SU-DHL-6 (cell line): ENCODE measurements around the gene NBPF8.
"Not testable (repeated sequence)": the region's sequence is repeated elsewhere in the genome, so short reads cannot be mapped to it uniquely, and the experiment has no call there.

Experiments
- CTCF ChIP-seq: fragments of 200-600 bp; sonication (generic); IDR thresholded peaks from one replicate; pipeline ENCODE4 v1.5.1; 2017; ENCODE audit warnings: antibody characterized with exemption, mild to moderate bottlenecking, low read length, moderate library complexity; ENCODE audit not compliant: insufficient read depth, poor library complexity, severe bottlenecking
- EZH2phosphoT487 ChIP-seq: fragments of 200-600 bp; sonication (generic), shearing (Covaris generic); conservative IDR thresholded peaks from 2 replicates; pipeline ENCODE4 v1.6.1; 2018; ENCODE audit warnings: mild to moderate bottlenecking, antibody characterized with exemption, low read length, moderate library complexity, mixed read lengths

GRCh38 chr1:120393316-120394232 lies 21.3 kb upstream of the NBPF8 start:
- not testable (repeated sequence) for TF ChIP-seq CTCF, EZH2phosphoT487
